Liver (tissue), 9 donors: ENCODE data around the gene RASL11A. TPM values are rescaled to one million over a fixed set of nuclear protein-coding genes. Genes with fewer than 3 reads are reported as not detected.

ENCODE experiments used
- DNase-seq: peaks from one replicate; pipeline ENCODE4 v3.0.0-alpha.2; 2017; ENCODE audit warnings: low spot score
- H3K27ac ChIP-seq, 2 donors: one replicate each; pipeline ENCODE4 v1.7.0; 2013; ENCODE audit warnings: inconsistent platforms in 2 of 2, low read length in 2 of 2, control low read depth in 1 of 2, low read depth in 1 of 2, mild to moderate bottlenecking in 1 of 2
- H3K27me3 ChIP-seq, 4 donors: one replicate each; pipeline versions ENCODE4 v1.6.1 to v1.7.0; 2013; ENCODE audit warnings: low read length in 3 of 4, inconsistent platforms in 1 of 4, mild to moderate bottlenecking in 1 of 4, moderate library complexity in 1 of 4; ENCODE audit not compliant: control insufficient read depth in 4 of 4, insufficient read depth in 4 of 4
- H3K36me3 ChIP-seq, 4 donors: one replicate each; pipeline versions ENCODE4 v1.6.1 to v1.7.0; 2013; ENCODE audit warnings: low read length in 3 of 4, mild to moderate bottlenecking in 3 of 4, low read depth in 1 of 4, moderate library complexity in 1 of 4; ENCODE audit not compliant: control insufficient read depth in 4 of 4, insufficient read depth in 3 of 4
- H3K4me1 ChIP-seq, 4 donors: one replicate each; pipeline versions ENCODE4 v1.6.1 to v1.7.0; 2013; ENCODE audit warnings: low read length in 3 of 4, mild to moderate bottlenecking in 3 of 4, moderate library complexity in 1 of 4; ENCODE audit not compliant: control insufficient read depth in 4 of 4, insufficient read depth in 4 of 4
- H3K4me3 ChIP-seq, 3 donors: one replicate each; pipeline versions ENCODE4 v1.6.1 to v1.7.0; 2013; ENCODE audit warnings: low read length in 3 of 3, control low read depth in 1 of 3, low read depth in 1 of 3, mild to moderate bottlenecking in 1 of 3
- H3K9ac ChIP-seq, 2 donors: one replicate each; pipeline ENCODE4 v1.7.0; 2013; ENCODE audit warnings: low read length in 2 of 2, mild to moderate bottlenecking in 2 of 2, moderate library complexity in 2 of 2, control low read depth in 1 of 2, low read depth in 1 of 2
- H3K9me3 ChIP-seq, 4 donors: one replicate each; pipeline versions ENCODE4 v1.6.1 to v1.7.0; 2013; ENCODE audit warnings: low read length in 3 of 4; ENCODE audit not compliant: control insufficient read depth in 4 of 4
- ATF3 ChIP-seq: IDR thresholded peaks from 2 replicates; pipeline ENCODE4 v1.6.1; 2016; ENCODE audit warnings: antibody characterized with exemption
- EGR1 ChIP-seq, 2 donors: IDR thresholded peaks; 2 replicates each; pipeline ENCODE4 v1.6.1; 2016 to 2018; ENCODE audit warnings: antibody characterized with exemption in 2 of 2, low read depth in 2 of 2
- FOXA1 ChIP-seq: IDR thresholded peaks from 2 replicates; pipeline ENCODE4 v1.6.1; 2016; ENCODE audit warnings: antibody characterized with exemption
- FOXA2 ChIP-seq: IDR thresholded peaks from 2 replicates; pipeline ENCODE4 v1.6.1; 2016; ENCODE audit warnings: antibody characterized with exemption
- GABPA ChIP-seq, 2 donors: IDR thresholded peaks in 1 of 2; conservative IDR thresholded peaks in 1 of 2; 2 replicates each; pipeline ENCODE4 v1.6.1; 2016; ENCODE audit warnings: antibody characterized with exemption in 2 of 2, mild to moderate bottlenecking in 1 of 2, moderate library complexity in 1 of 2
- HNF4A ChIP-seq, 2 donors: conservative IDR thresholded peaks; 2 replicates each; pipeline ENCODE4 v1.6.1; 2016; ENCODE audit warnings: antibody characterized with exemption in 2 of 2, mild to moderate bottlenecking in 2 of 2
- HNF4G ChIP-seq: IDR thresholded peaks from 2 replicates; pipeline ENCODE4 v1.6.1; 2016; ENCODE audit warnings: antibody characterized with exemption
- JUND ChIP-seq, 2 donors: IDR thresholded peaks; 2 replicates each; pipeline ENCODE4 v1.6.1; 2016; ENCODE audit warnings: antibody characterized with exemption in 2 of 2
- MAX ChIP-seq: IDR thresholded peaks from 2 replicates; pipeline ENCODE4 v1.6.1; 2016; ENCODE audit warnings: antibody characterized with exemption
- NR2F2 ChIP-seq: IDR thresholded peaks from 2 replicates; pipeline ENCODE4 v1.6.1; 2016; ENCODE audit warnings: antibody characterized with exemption
- RAD21 ChIP-seq, 2 donors: IDR thresholded peaks; 2 replicates each; pipeline ENCODE4 v1.6.1; 2016; ENCODE audit warnings: antibody characterized with exemption in 2 of 2, mild to moderate bottlenecking in 2 of 2
- REST ChIP-seq: IDR thresholded peaks from 2 replicates; pipeline ENCODE4 v1.6.1; 2016; ENCODE audit warnings: antibody characterized with exemption, mild to moderate bottlenecking
- RXRA ChIP-seq, 2 donors: IDR thresholded peaks; 2 replicates each; pipeline ENCODE4 v1.6.1; 2017 to 2018; ENCODE audit warnings: antibody characterized with exemption in 2 of 2, mild to moderate bottlenecking in 1 of 2
- TAF1 ChIP-seq: conservative IDR thresholded peaks from 2 replicates; pipeline ENCODE4 v1.6.1; 2016; ENCODE audit warnings: antibody characterized with exemption, mild to moderate bottlenecking
- YY1 ChIP-seq: IDR thresholded peaks from 2 replicates; pipeline ENCODE4 v1.6.1; 2016; ENCODE audit warnings: antibody characterized with exemption, mild to moderate bottlenecking
- ZBTB33 ChIP-seq: IDR thresholded peaks from 2 replicates; pipeline ENCODE4 v1.6.1; 2016; ENCODE audit warnings: antibody characterized with exemption
- WGBS: extraction: QIAGEN DNeasy Blood & Tissue Kit; methylation state at CpG from one replicate; pipeline ENCODE4 v1.1.7; 2013; 5-methylcytosine and 5-hydroxymethylcytosine counted together
- polyA plus RNA-seq, 2 donors: library from polyadenylated mRNA; stranded (reverse) in 1 of 2; unstranded in 1 of 2; fragments of 200-250 nt in 1 of 2; fragments of >200 nt in 1 of 2; fragmentation: Nextera tagmentation in 1 of 2; extraction: Ambion mirVana in 1 of 2; gene quantifications; one replicate each; pipeline versions ENCODE4 v1.2.1 to v1.2.3, GENCODE V29; 2013 to 2015
- total RNA-seq, 2 donors: library from RNA; depleted of rRNA; stranded (reverse); fragments of >200 nt; gene quantifications; one replicate each; pipeline ENCODE4 v1.2.3, GENCODE V29; 2014
- donor health status: healthy.
- donor health status: healthy.
- donor health status: healthy.
- donor health status: healthy.
- donor health status: healthy.

The RASL11A gene
- total and polyA plus RNA-seq, 4 donors: 2.5 to 5.6 (median 4.0) TPM

- Histone ChIP-seq H3K4me3 (no peak overlapping the region), H3K9ac (no peak overlapping the region), H3K9me3 (no peaks in the 10 kb centered on the region), H3K27me3 (no peaks in the 10 kb centered on the region), H3K27ac (no peak overlapping the region), H3K4me1 (peaks cover 0 to 8% (median 3%) of the 10 kb centered on the region in 4 donors), H3K36me3 (no peaks in the 10 kb centered on the region)
- 94% methylated on average over 6 of the region's 6 CpGs for WGBS
- TF ChIP-seq HNF4G (no peak), FOXA2 (no peak), JUND (IDR thresholded peaks at IDR 0.05) (no peak), ATF3 (no peak), ZBTB33 (no peak), REST (no peak), YY1 (no peak), FOXA1 (no peak), EGR1 (IDR thresholded peaks at IDR 0.05; ENCODE audit: low read depth in 2 of 2) (no peak), RXRA (IDR thresholded peaks at IDR 0.05) (no peak), HNF4A (conservative IDR thresholded peaks at IDR 0.05) (no peak), RAD21 (IDR thresholded peaks at IDR 0.05) (no peak), NR2F2 (no peak), TAF1 (no peak), MAX (no peak)
- DNase-seq: no peak
These were observed 30.4 kb downstream of the RASL11A start for GRCh38 chr13:27300941-27301586.

- no peaks in the 10 kb centered on the region for H3K27me3 ChIP-seq
- WGBS: 75% methylated on average over 4 of the region's 4 CpGs
- no peaks in the 10 kb centered on the region for H3K9me3 ChIP-seq
- H3K9ac ChIP-seq: no peak overlapping the region
- TF ChIP-seq FOXA1 (no peak), GABPA (IDR thresholded peaks at IDR 0.05 in 1 of 2, conservative IDR thresholded peaks at IDR 0.05 in 1 of 2) (no peak), FOXA2 (no peak), MAX (no peak), REST (no peak), YY1 (no peak)
- no peak overlapping the region for H3K4me3 ChIP-seq
- no peak for DNase-seq
- H3K4me1 ChIP-seq: peaks cover 0 to 8% (median 3%) of the 10 kb centered on the region in 4 donors
- no peaks in the 10 kb centered on the region for H3K36me3 ChIP-seq
- no peak overlapping the region for H3K27ac ChIP-seq
These were observed 32.1 kb downstream of the RASL11A start for GRCh38 chr13:27302643-27303262.
